Mesothelial cell of epicardium (in vitro differentiated cells): ENCODE results near the gene CES2. TPM values are rescaled to one million over a fixed set of nuclear protein-coding genes. Genes with fewer than 3 reads are reported as not detected.
"Not testable (repeated sequence)": the region's sequence is repeated elsewhere in the genome, so short reads cannot be mapped to it uniquely, and the experiment has no call there.

Source experiments
- DNase-seq, 2 experiments: peaks; one replicate each; pipeline ENCODE4 v3.0.0; 2021; ENCODE audit warnings: low spot score in 2 of 2; ENCODE audit not compliant: unreplicated experiment in 2 of 2
- H3K27ac Mint-ChIP-seq: 2 replicates; pipeline ENCODE4 v1.8.0; 2021; ENCODE audit warnings: mixed read lengths
- H3K27me3 Mint-ChIP-seq: 2 replicates; pipeline ENCODE4 v1.8.0; 2021; ENCODE audit warnings: low read depth, mixed read lengths
- H3K36me3 Mint-ChIP-seq: 2 replicates; pipeline ENCODE4 v1.8.0; 2021; ENCODE audit warnings: mixed read lengths
- H3K4me1 Mint-ChIP-seq: 2 replicates; pipeline ENCODE4 v1.8.0; 2021; ENCODE audit warnings: mixed read lengths
- H3K4me3 Mint-ChIP-seq: 2 replicates; pipeline ENCODE4 v1.8.0; 2021; ENCODE audit warnings: mild to moderate bottlenecking, moderate library complexity, mixed read lengths
- H3K9me3 Mint-ChIP-seq: 2 replicates; pipeline ENCODE4 v1.8.0; 2021; ENCODE audit warnings: mixed read lengths
- total RNA-seq: library from RNA; stranded (reverse); gene quantifications from 3 replicates; pipeline ENCODE4 v1.2.1, GENCODE V29; 2021
- TF ChIP-seq, protein P1 (sequence below): fragments of 200-600 bp; sonication (generic); IDR thresholded peaks from one replicate; pipeline ENCODE4 v1.5.0; 2021; ENCODE audit warnings: antibody characterized with exemption; ENCODE audit not compliant: unreplicated experiment

The CES2 gene
- total RNA-seq, 1 donor from 2014 or later, result 52.0 TPM

DNA sequence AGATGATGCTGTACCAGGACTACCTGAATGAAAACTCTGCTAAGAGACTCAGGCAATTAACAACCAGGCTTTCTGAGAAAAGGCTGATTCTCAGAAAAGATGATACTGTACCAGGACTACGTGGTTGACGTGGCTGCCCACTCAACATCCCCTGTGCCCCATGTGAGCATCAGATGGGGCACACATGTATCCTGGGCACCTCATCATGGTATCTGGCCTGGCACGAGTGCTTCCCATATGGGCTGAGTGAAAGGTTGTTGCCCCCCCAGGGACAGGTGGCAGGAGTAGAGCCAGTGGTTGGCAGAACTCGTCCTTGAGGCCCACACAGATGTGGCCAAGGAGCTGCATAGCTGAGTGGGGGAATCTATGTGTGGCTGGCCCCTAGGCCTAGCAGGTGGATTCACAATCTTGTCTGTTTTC lies 49.6 kb downstream of the CES2 start:
- H3K4me1 Mint-ChIP-seq, result no peaks in the 10 kb centered on the region
- TF ChIP-seq, protein P1, sequence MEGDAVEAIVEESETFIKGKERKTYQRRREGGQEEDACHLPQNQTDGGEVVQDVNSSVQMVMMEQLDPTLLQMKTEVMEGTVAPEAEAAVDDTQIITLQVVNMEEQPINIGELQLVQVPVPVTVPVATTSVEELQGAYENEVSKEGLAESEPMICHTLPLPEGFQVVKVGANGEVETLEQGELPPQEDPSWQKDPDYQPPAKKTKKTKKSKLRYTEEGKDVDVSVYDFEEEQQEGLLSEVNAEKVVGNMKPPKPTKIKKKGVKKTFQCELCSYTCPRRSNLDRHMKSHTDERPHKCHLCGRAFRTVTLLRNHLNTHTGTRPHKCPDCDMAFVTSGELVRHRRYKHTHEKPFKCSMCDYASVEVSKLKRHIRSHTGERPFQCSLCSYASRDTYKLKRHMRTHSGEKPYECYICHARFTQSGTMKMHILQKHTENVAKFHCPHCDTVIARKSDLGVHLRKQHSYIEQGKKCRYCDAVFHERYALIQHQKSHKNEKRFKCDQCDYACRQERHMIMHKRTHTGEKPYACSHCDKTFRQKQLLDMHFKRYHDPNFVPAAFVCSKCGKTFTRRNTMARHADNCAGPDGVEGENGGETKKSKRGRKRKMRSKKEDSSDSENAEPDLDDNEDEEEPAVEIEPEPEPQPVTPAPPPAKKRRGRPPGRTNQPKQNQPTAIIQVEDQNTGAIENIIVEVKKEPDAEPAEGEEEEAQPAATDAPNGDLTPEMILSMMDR, result no peak

DNA sequence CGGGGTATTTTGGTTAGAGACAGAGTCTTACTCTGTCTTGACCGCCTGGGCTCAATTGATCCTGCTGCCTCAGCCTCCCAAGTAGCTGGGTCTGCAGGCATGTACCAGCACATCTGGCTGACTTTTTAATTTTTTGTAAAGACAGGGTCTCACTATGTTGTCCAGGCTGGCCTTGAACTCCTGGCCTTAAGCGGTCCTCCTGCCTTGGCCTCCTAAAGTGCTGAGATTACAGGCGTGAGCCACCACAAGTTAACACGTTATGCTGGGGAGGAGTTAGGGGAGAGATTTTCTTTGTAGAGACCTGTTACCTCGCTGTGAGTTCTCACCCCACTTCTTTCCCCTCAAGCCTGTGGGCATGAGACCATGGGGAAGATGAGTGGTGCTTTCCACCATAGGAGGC lies 51.2 kb downstream of the CES2 start:
- no peaks in the 10 kb centered on the region for H3K36me3 Mint-ChIP-seq
- no peak overlapping the region for H3K4me3 Mint-ChIP-seq
- no peak overlapping the region for H3K27ac Mint-ChIP-seq
- H3K9me3 Mint-ChIP-seq, result no peaks in the 10 kb centered on the region
- TF ChIP-seq, protein P1, result no peak
- H3K4me1 Mint-ChIP-seq, result no peaks in the 10 kb centered on the region
- peaks cover 3% of the 10 kb centered on the region for H3K27me3 Mint-ChIP-seq
- no peak for DNase-seq

More for the DNA sequence above, 49.6 kb downstream of the CES2 start:
- H3K9me3 Mint-ChIP-seq, result no peaks in the 10 kb centered on the region
- H3K27me3 Mint-ChIP-seq, result peaks cover 10% of the 10 kb centered on the region
- H3K27ac Mint-ChIP-seq, result no peak overlapping the region
- H3K36me3 Mint-ChIP-seq, result no peaks in the 10 kb centered on the region
- no peak for DNase-seq
- H3K4me3 Mint-ChIP-seq, result no peak overlapping the region

DNA sequence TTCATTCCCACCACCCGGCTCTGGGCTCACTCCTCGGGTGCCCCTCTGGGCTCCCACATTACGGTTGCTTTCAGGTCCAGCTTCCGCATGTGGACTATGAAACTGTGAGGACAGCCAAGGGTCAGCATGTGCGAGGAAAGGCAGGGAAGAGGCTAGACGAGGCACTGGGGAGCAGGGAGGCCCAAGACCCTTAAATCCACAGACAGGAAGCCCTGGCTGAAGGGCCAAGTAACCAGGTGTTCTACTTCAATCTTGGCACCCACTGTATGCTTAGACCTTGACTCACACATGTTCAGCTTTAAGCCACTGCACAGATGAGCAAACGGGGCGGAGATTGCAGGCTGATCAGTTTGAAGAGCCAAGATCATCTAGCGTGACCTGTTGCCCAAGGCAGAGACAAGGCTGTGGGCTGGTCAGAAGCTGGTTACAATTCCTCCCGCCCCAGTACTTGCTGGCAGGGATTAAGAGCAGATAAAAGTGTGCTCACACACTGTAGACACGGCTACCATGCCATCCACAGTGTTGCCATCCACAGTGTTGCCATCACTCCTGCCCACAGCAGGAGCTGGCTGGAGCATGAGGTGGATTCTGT lies 53.0 kb downstream of the CES2 start, which contains the start of gene CES4A:
TSS of gene CES4A (plus strand) at position 393 of the 592 bp plus-strand sequence. CDS start at position 577, 184 bp downstream.
- H3K36me3 Mint-ChIP-seq, result no peaks in the 10 kb centered on the region
- no peaks in the 10 kb centered on the region for H3K4me1 Mint-ChIP-seq
- H3K27ac Mint-ChIP-seq, result no peak within 1 kb of the TSS
- peaks cover 2% of the 10 kb centered on the region for H3K27me3 Mint-ChIP-seq
- DNase-seq, result no peak
- H3K9me3 Mint-ChIP-seq, result no peaks in the 10 kb centered on the region
- H3K4me3 Mint-ChIP-seq, result no peak within 1 kb of the TSS
- TF ChIP-seq, protein P1, result no peak

DNA sequence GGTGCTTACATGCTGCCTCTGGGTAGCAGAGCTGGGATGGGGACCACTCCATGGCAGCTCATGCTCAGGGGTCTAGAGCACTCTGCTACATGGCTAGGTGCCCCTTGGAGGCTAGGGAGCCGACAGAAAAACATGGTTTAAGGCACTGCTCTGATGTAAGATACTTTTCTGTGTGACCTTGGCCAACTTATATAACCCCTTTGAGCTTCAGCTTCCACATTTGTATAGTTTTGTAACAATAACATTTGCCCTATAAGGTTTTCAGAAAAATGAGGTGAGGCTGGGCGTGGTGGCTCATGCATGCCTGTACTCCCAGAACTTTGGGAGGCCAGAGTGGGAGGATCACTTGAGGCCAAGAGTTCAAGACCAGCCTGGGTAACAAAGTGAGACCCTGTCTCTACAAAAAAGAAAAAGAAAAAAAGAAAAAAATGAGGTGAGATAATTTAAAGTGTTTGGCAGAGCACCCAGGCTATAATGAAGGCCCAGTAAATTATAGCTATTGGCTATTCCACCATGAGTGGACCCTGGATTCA lies 56.3 kb downstream of the CES2 start:
- Mint-ChIP-seq H3K27ac (no peak overlapping the region), H3K36me3 (no peaks in the 10 kb centered on the region), H3K4me1 (no peaks in the 10 kb centered on the region), H3K4me3 (no peak overlapping the region), H3K27me3 (peaks cover 2% of the 10 kb centered on the region), H3K9me3 (no peaks in the 10 kb centered on the region)
- TF ChIP-seq, protein P1, result no peak
- DNase-seq, result no peak

DNA sequence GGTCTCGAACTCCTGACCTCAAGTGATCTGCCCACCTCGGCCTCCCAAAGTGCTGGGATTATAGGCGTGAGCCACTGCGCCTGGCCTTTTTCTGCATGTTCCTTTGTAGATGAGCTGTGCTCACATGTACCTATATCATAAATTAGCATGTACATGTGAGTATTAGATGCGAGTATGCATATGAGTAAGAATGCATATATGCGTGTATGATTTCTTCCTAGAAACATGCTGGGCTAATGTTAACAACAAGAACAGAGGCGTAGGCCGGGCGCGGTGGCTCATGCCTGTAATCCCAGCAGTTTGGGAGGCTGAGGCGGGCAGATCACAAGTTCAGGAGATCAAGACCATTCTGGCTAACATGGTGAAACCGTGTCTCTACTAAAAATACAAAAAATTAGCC lies 58.2 kb downstream of the CES2 start:
- not testable (repeated sequence) for H3K4me1 Mint-ChIP-seq, H3K27ac Mint-ChIP-seq, H3K9me3 Mint-ChIP-seq, H3K4me3 Mint-ChIP-seq, H3K36me3 Mint-ChIP-seq, DNase-seq
- peaks cover 10% of the 10 kb centered on the region for H3K27me3 Mint-ChIP-seq

Other genes with a start within 250 kb of the CES2 start
- 60.1 to 63.4 TPM (median 60.8 TPM) in 3 replicates for gene CMTM4, start 238.8 kb upstream of the CES2 start, total RNA-seq
- 145 to 157 TPM (median 150 TPM) in 3 replicates for gene DYNC1LI2, start 183.9 kb upstream of the CES2 start, total RNA-seq
- gene TERB1, start 133.9 kb upstream of the CES2 start, total RNA-seq, result 0.18 to 0.49 TPM (median 0.34 TPM) in 3 replicates
- gene NAE1, start 104.5 kb upstream of the CES2 start, total RNA-seq, result 78.8 to 84.4 TPM (median 80.3 TPM) in 3 replicates
- not detected in 3 replicates for gene CA7, start 91.1 kb upstream of the CES2 start, total RNA-seq
- gene PDP2, start 55.0 kb upstream of the CES2 start, total RNA-seq, result 16.7 to 17.4 TPM (median 16.9 TPM) in 3 replicates
- gene CDH16, start 16.6 kb upstream of the CES2 start, total RNA-seq, result not detected in 3 replicates
- 2.7 to 3.7 TPM (median 2.9 TPM) in 3 replicates for gene RRAD, start 10.0 kb upstream of the CES2 start, total RNA-seq
- 52.1 to 56.1 TPM (median 54.5 TPM) in 3 replicates for gene CIAO2B, start 1.1 kb upstream of the CES2 start, total RNA-seq
- 4.8 to 5.4 TPM (median 5.1 TPM) in 3 replicates for gene CES3, start 25.8 kb downstream of the CES2 start, total RNA-seq
- gene CES4A, start 53.1 kb downstream of the CES2 start, total RNA-seq, result 15.9 to 19.6 TPM (median 18.5 TPM) in 3 replicates
- gene CBFB, start 93.6 kb downstream of the CES2 start, total RNA-seq, result 69.3 to 82.6 TPM (median 74.6 TPM) in 3 replicates
- gene PHAF1, start 174.4 kb downstream of the CES2 start, total RNA-seq, result 20.9 to 22.4 TPM (median 21.5 TPM) in 3 replicates
- gene B3GNT9, start 215.5 kb downstream of the CES2 start, total RNA-seq, result 20.1 to 21.4 TPM (median 20.6 TPM) in 3 replicates
- gene TRADD, start 224.4 kb downstream of the CES2 start, total RNA-seq, result 7.2 to 7.8 TPM (median 7.8 TPM) in 3 replicates
- gene FBXL8, start 224.4 kb downstream of the CES2 start, total RNA-seq, result 8.1 to 8.9 TPM (median 8.2 TPM) in 3 replicates
- 10.7 to 14.2 TPM (median 13.1 TPM) in 3 replicates for gene HSF4, start 229.2 kb downstream of the CES2 start, total RNA-seq
- 14.0 to 15.5 TPM (median 14.2 TPM) in 3 replicates for gene NOL3, start 235.0 kb downstream of the CES2 start, total RNA-seq
- gene MATCAP1, start 248.4 kb downstream of the CES2 start, total RNA-seq, result 121 to 131 TPM (median 129 TPM) in 3 replicates